ENCODE measurements around the gene AP3D1. TPM values are rescaled to one million over a fixed set of nuclear protein-coding genes. Genes with fewer than 3 reads are reported as not detected.
A peak's percentile ranks its signal among the peaks of the same experiment; 100 is the strongest.

Gene AP3D1
- total and polyA plus RNA-seq, 10 donors: 32.8 to 112 (median 96.2) TPM

- TF ChIP-seq POLR2AphosphoS5 (IDR thresholded peaks at IDR 0.05) (peak; percentile 80 to 96 (median 91)), CTCF (IDR thresholded peaks at IDR 0.05 in 8 of 11, conservative IDR thresholded peaks at IDR 0.05 in 3 of 11) (peak in 1 of 11 experiments; percentile 18), POLR2A (IDR thresholded peaks at IDR 0.05) (no peak)
- 0 to 4% (median 2%) methylated on average over 12 to 50 of the region's 50 CpGs for WGBS, 5 donors
- peak overlapping the region; percentile 51 to 79 (median 64) for H3K4me3 ChIP-seq
- no peaks in the 10 kb centered on the region for H3K36me3 ChIP-seq
- no peaks in the 10 kb centered on the region for H3K9me3 ChIP-seq
- no peaks in the 10 kb centered on the region for H3K27me3 ChIP-seq (replicated peaks in 1 of 7)
- intact Hi-C loops (cut with DNase I; ENCODE audit: low total_unique reads): no loop called here
- peak overlapping the region; percentile 98 to 100 (median 98) for H3K27ac ChIP-seq
- DNase-seq: peak; percentile 100
- H3K4me1 ChIP-seq: peaks cover 45 to 86% (median 65%) of the 10 kb centered on the region in 6 donors
Measured at GRCh38 chr19:2061495-2062388, 89.6 kb downstream of the AP3D1 start.

GRCh38 chr19:2060884-2061494 is 90.4 kb downstream of the AP3D1 start:
- H3K4me1 ChIP-seq: peaks cover 48 to 94% (median 71%) of the 10 kb centered on the region in 6 donors
- peak; percentile 94 for DNase-seq

DNA sequence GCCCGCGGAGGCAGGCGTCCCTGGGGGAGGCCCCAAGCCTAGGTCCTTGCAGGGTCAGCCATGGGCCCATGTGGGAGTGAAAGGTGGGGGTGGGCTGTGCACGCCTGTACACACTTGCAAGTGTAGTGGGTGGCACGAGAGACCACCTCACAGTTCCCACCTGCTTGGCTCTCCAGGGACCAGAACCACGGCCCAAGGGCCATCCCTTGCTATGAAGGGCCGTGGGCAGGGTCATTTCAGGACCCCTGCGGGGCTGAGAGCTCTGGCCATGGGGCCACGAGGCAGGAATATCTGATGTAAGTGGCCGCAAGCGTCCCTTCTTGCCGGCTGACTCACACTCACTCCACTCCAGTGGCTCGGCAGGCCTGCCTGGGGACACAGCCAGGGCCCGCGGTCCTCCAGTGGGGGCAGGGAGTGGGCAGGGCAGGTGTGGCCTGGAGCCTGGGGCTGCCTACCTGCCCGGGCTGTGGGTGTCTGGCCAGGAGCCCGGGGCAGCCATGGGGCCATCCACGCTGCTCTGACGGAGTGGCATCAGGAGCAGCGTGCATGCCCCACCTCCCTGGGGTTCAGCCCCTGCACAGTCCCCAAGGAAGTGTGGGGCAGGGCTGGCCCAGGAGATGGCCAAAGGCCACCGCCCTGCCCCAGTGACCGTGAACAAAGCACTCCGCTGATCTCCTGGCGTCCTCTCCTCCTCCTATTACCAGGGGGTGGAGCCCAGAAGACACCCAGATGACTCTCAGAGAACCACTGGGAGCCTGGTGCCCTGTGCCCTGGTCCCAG is 91.8 kb downstream of the AP3D1 start:
- peak; percentile 85 for DNase-seq
- Histone ChIP-seq H3K9me3 (no peaks in the 10 kb centered on the region), H3K36me3 (no peaks in the 10 kb centered on the region), H3K4me1 (peaks cover 62 to 96% (median 82%) of the 10 kb centered on the region in 6 donors), H3K4me3 (peak overlapping the region in 6 of 8 donors; percentile 39 to 79 (median 64)), H3K27ac (peak overlapping the region; percentile 98 to 100 (median 98)), H3K27me3 (replicated peaks in 1 of 7) (no peaks in the 10 kb centered on the region)
- WGBS, 5 donors: 56 to 78% (median 72%) methylated on average over 15 to 24 of the region's 24 CpGs
- TF ChIP-seq POLR2A (IDR thresholded peaks at IDR 0.05) (no peak), POLR2AphosphoS5 (IDR thresholded peaks at IDR 0.05) (peak in 2 of 3 donors; percentile 48 to 58), CTCF (IDR thresholded peaks at IDR 0.05 in 8 of 11, conservative IDR thresholded peaks at IDR 0.05 in 3 of 11) (no peak)
- intact Hi-C loops (cut with DNase I; ENCODE audit: low total_unique reads): no loop called here

More at GRCh38 chr19:2060884-2061494, 90.4 kb downstream of the AP3D1 start:
- Histone ChIP-seq H3K27me3 (replicated peaks in 1 of 7) (no peaks in the 10 kb centered on the region), H3K36me3 (no peaks in the 10 kb centered on the region), H3K4me3 (peak overlapping the region; percentile 39 to 79 (median 64)), H3K9me3 (no peaks in the 10 kb centered on the region), H3K27ac (peak overlapping the region; percentile 98 to 100 (median 98))
- intact Hi-C loops (cut with DNase I; ENCODE audit: low total_unique reads): no loop called here
- 0 to 1% (median 0%) methylated on average over 4 to 55 of the region's 55 CpGs for WGBS, 5 donors
- TF ChIP-seq CTCF (IDR thresholded peaks at IDR 0.05 in 8 of 11, conservative IDR thresholded peaks at IDR 0.05 in 3 of 11) (no peak), POLR2AphosphoS5 (IDR thresholded peaks at IDR 0.05) (peak in 2 of 3 donors; percentile 95), POLR2A (IDR thresholded peaks at IDR 0.05) (peak in 2 of 3 donors; percentile 12 to 81)

All from spleen (tissue), 11 donors.